Activated naive CD4-positive, alpha-beta T cell treated with anti-CD3 and anti-CD28 coated beads, Interleukin-2, amount 50 U/mL, for 72 hours (primary cell): Measurements from ENCODE around the gene C14orf119. TPM values are rescaled to one million over a fixed set of nuclear protein-coding genes. Genes with fewer than 3 reads are reported as not detected.

Experiments
- ATAC-seq, 2 donors: fragments of 150-1000 bp; cut with Tn5 transposase; 2 replicates each; pipeline ENCODE4 v1.10.0; 2021; ENCODE audit warnings: mild to moderate bottlenecking in 2 of 2, moderate library complexity in 2 of 2
- DNase-seq, 2 donors: peaks; one replicate each; pipeline ENCODE4 v3.0.0; 2021 to 2022; ENCODE audit warnings: low spot score in 2 of 2
- H3K27ac Mint-ChIP-seq, 2 donors: one replicate each; pipeline ENCODE4 v1.8.0; 2022; ENCODE audit warnings: mild to moderate bottlenecking in 2 of 2, mixed read lengths in 2 of 2
- H3K36me3 Mint-ChIP-seq, 2 donors: one replicate each; pipeline ENCODE4 v1.8.0; 2022; ENCODE audit warnings: mixed read lengths in 2 of 2
- H3K9me3 Mint-ChIP-seq, 2 donors: one replicate each; pipeline ENCODE4 v1.8.0; 2022; ENCODE audit warnings: mixed read lengths in 2 of 2
- total RNA-seq, 2 donors: library from RNA; stranded (reverse); gene quantifications; one replicate each; pipeline ENCODE4 v1.2.3, GENCODE V29; 2022

The C14orf119 gene
- total RNA-seq, 2 donors from 2014 or later = 36.5 to 49.1 TPM

DNA sequence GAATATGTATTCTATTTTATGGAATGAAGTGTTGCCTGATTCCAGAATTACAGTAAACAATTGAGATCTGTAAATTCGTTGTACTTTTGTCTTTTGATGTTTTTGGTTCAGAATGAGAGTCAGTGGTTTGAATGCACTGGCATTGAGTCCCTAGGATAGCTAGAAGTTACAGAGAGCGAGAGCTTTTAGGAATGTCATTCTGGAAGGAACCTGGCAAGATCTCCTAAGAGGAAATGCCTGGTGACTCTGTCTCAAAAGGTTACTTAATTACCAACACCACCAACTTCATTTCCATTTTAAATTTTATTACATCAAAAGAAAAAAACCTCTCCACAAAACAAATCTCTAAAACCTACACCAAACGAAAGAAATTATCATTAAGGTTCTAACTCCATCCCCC lies 29.7 kb downstream of the C14orf119 start:
- no peaks in the 10 kb centered on the region for H3K9me3 Mint-ChIP-seq
- no peak for DNase-seq
- H3K36me3 Mint-ChIP-seq = no peaks in the 10 kb centered on the region
- ATAC-seq = no peak
- no peak overlapping the region for H3K27ac Mint-ChIP-seq

DNA sequence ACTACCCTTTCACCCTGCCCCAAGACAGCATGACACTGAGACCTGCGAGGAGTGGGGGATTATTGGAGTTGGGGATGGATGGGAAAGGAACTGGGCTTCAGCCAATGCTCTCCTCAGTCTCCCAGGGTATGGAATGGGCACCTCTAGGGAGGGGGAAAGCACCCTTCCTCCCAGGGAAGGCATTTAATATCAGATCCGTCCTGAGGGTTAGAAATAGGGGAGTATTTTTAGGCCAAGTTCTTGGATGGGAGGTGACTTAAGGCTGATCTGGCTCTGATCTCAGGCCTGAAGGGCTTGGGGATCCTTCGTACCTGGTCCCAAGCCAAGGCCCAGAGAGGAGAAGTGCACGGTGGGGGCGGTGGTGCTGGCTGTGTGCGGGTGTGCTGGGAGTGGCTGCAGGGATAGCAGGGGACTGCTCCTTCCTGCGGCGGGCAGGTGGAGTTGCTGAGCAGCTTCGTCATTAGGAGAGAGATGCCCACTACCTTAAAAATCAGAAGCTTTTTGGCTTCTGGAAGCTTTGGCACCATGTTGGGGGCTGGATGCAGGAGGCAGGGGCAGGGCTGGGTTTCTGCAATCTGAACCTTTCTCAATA lies 30.7 kb downstream of the C14orf119 start:
- no peak for ATAC-seq
- no peak for DNase-seq
- Mint-ChIP-seq H3K27ac (peak overlapping the region in 1 of 2 donors; percentile 36), H3K9me3 (no peaks in the 10 kb centered on the region), H3K36me3 (no peaks in the 10 kb centered on the region)

DNA sequence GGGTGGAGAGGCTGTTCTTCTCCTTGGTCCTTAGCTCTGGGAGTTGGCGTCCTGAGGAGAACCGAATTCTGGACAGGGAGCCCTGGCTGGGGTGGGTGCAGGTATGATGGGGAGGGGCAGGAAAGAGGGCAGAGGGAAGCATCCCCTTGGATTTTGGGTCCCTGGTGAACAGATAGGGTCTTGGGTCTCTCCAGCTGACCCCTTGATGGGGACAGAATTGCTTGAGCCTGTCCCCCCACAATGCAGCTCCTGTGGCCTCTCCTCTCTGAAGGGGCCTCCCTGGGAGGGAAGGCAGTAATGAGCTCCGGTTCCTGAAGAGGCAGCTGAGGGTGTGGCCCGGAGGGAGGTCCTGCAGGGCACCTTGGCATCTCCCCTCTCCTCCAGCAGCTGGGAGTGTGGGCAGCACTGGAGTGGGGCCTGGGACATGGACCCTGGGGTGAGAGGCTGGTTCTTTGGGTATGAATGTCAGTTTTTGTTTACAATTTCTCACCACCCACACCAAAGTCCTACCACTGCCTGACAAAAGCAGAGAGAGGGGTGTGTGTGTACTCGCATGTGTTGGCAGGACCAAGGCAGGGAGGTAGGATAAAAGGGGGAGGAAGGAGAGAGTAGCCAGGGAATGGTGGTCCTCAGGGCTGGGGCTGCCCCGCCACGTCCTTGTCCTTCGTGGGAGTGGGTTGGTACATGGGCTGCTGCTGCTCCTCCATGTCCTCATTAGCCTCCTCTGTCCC lies 31.4 kb downstream of the C14orf119 start:
- ATAC-seq (no peak), DNase-seq (no peak)
- H3K9me3 Mint-ChIP-seq = no peaks in the 10 kb centered on the region
- H3K36me3 Mint-ChIP-seq = no peaks in the 10 kb centered on the region
- H3K27ac Mint-ChIP-seq = peak overlapping the region in 1 of 2 donors; percentile 36

DNA sequence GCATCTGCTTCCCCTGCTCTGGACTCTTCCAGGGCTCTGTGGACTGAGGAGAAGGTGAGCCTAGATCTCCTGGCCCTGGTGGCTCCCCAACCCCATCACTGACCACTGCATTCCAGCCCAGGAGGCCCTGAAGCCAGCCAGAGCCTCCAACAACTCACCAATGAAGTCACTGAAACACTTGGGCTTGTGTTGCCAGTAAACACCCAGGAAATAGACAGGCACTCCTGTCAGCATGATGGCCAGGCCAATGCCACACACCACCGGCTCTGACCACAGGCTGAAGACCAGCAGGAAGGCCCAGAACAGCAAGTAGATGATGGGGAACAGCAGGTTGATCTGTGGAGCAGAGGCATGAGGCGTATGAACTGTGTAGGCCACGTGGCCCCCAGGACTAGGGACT lies 32.6 kb downstream of the C14orf119 start:
- DNase-seq = no peak
- no peaks in the 10 kb centered on the region for H3K36me3 Mint-ChIP-seq
- H3K27ac Mint-ChIP-seq = peak overlapping the region in 1 of 2 donors; percentile 90
- H3K9me3 Mint-ChIP-seq = no peaks in the 10 kb centered on the region
- ATAC-seq = no peak

DNA sequence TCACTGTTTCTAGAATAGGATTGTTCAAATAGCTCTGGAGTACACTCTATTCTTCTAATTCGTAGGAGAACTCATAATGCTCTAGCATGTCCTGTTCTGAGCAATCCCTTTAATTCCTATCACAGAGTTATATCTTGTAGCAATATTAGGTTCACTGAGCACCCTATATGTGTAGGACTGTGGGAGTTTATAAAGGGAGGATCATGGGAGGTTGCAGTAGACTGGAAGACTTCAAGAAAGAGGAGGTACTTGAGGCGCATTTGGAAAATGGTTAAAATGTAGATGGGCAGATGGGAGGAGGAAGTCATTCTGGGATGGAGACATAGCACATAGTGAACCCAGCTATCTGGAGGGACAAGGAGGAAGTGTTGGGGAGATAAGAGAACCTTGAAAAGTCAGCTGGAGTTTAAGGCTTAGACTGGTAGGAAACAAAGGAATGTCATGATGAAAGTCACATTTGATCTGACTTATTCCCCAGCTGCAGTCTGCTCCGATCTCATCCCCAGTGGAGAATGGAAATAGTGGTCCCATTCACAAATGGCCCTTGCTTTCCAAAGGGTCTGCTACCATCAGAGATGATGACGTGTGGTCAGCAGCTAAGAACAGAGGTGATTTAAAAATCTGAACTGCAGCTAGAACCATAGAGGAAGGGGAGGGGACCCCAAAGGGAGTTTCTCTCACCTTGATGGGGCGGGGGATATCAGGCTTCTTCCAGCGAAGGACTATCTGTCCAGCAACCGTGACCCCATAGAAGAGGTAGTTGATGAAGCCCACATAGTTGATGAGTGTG lies 33.9 kb downstream of the C14orf119 start:
- no peak for DNase-seq
- Mint-ChIP-seq H3K9me3 (no peaks in the 10 kb centered on the region), H3K36me3 (no peaks in the 10 kb centered on the region), H3K27ac (no peak overlapping the region)
- no peak for ATAC-seq

DNA sequence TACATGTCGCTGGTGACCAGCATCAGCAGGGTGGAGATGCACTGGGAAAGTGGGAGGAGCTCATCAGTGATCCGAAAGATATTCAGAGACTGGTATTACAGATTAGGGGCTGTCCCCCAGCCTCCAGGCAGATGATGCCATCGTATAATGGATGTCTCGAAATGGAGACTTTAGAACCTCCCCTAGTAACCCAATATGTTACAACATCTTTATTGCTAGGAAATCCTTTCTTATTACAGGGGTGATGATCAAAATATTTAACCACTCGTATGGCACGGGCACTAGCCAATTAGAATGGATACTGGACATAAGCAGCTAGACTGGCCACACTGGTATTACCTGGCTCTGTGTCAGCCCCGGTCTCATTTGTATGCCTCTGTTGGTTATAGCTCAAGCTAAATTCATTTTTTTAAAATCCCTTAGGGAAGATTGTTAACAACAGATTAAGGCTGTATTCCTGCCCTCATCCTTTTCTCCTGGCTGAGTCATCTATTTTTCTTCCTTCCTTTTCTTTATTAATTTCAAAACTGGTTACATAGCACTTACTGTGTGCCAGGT lies 34.5 kb downstream of the C14orf119 start:
- H3K36me3 Mint-ChIP-seq = no peaks in the 10 kb centered on the region
- DNase-seq = no peak
- H3K27ac Mint-ChIP-seq = no peak overlapping the region
- no peak for ATAC-seq
- H3K9me3 Mint-ChIP-seq = no peaks in the 10 kb centered on the region

DNA sequence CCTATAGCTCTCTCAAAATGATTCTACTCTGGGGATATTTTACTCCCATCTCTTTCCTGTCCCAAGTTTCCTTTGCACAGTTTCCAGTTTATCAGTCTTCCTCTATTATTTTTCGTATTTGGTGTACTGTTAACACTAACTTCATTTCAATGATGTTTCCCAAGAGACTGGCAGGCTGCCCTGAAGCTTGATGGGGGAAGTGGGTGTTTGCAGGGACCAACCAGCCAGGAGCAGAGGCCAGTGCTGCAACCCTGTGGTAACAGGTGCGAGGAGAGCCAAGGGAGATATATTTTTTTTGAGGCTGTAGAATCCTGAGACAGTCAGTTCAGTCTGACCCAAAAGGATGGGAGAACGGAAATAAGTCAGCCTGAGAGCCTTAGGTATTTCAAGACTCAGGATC lies 35.6 kb downstream of the C14orf119 start:
- no peak for DNase-seq
- Mint-ChIP-seq H3K27ac (no peak overlapping the region), H3K36me3 (no peaks in the 10 kb centered on the region), H3K9me3 (no peaks in the 10 kb centered on the region)
- ATAC-seq = no peak

DNA sequence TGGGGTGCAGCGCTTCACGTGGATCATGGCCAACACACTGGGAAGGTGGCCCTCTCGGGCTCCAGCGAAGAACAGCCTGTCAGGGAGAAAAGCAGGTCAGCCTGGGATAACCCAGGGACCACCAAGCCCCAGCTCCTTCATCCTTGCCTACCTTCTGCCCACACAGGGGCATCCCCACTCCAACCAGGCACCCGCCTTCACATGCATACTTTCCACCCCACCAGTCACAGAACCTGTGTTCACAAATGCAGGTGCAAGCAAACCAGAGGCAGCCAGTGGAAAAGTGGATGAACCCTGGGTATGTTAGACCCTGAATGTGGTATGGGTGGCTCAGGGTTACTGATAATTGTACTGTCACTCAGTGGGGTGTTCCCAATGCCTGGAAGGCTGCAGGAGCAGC lies 36.2 kb downstream of the C14orf119 start:
- Mint-ChIP-seq H3K9me3 (no peaks in the 10 kb centered on the region), H3K36me3 (no peaks in the 10 kb centered on the region), H3K27ac (no peak overlapping the region)
- ATAC-seq (no peak), DNase-seq (no peak)

DNA sequence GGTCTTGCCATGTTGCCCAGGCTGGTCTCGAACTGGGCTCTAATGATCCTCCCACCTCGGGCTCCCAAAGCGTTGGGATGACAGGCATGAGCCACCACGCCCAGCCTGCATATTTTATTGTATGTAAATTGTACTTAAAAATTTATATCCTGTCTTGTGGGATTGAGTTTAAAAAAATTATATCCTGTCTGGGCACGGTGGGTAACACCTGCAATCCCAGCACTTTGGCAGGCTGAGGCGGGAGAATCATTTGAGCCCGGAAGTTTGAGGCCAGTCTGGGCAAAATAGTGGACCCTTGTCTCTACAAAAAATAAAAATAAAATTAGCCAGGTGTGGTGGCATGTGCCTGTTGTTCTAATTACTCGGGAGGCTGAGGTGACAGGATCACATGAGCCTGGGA lies 37.7 kb downstream of the C14orf119 start:
- ATAC-seq (no peak), DNase-seq (no peak)
- H3K27ac Mint-ChIP-seq = no peak overlapping the region
- no peaks in the 10 kb centered on the region for H3K36me3 Mint-ChIP-seq
- H3K9me3 Mint-ChIP-seq = no peaks in the 10 kb centered on the region

DNA sequence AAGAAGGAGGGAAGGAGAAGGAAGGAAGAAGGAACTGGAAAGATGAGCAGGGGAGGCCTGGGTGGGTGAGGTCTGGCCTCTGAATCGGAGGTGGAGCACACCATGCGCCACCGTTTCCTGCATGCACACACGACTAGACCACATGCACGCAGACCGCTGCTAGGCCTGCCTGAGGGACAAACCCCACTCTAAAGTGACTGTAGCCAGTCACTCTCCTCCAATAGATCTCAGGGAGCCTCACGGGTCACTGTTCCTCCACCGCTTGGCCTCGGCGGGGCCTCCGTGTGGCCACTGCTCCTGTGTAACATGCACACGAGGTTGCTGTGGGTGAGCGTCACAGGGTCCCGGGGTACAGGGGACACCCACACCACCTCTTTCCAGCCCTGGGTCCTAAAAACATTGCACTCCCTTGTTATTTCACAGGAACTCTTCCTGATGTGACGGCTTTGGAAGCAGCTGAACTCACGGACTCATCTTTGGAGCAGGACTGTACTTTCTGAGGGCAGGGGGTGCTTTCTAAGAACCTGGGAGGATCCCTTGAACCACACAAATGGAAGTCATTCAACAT lies 41.3 kb downstream of the C14orf119 start:
- ATAC-seq (no peak), DNase-seq (no peak)
- Mint-ChIP-seq H3K27ac (no peak overlapping the region), H3K9me3 (no peaks in the 10 kb centered on the region), H3K36me3 (no peaks in the 10 kb centered on the region)

DNA sequence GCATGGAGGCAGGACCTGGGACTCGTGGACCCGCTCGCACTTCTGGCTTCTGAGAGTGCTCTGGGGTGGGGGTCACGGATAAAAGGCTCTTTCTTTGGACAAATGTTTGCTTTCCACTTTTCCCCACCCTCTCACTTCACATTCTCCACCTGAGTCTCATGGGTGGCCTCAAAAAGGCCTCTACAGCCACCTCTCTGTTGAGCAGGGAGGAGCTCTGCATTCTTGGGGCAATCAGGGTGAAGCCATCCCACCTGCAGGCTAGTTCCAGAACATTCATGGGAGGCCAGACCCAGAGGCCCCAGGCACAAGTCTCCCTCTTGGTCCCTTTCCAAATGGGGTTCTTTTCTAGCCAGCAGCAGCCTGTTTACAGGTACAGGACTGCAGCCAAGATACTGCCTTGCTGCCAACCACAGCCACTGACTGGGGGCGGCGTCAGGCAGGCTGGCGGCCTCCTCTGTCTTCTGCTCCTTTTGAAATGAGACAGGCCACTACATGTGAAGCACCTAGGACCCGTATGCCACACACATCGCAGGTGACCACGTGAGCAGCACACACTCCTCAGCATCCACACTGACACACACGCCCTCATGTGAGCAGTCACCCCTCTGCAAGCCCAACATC lies 42.0 kb downstream of the C14orf119 start:
- Mint-ChIP-seq H3K9me3 (no peaks in the 10 kb centered on the region), H3K27ac (no peak overlapping the region), H3K36me3 (no peaks in the 10 kb centered on the region)
- no peak for ATAC-seq
- DNase-seq = no peak

DNA sequence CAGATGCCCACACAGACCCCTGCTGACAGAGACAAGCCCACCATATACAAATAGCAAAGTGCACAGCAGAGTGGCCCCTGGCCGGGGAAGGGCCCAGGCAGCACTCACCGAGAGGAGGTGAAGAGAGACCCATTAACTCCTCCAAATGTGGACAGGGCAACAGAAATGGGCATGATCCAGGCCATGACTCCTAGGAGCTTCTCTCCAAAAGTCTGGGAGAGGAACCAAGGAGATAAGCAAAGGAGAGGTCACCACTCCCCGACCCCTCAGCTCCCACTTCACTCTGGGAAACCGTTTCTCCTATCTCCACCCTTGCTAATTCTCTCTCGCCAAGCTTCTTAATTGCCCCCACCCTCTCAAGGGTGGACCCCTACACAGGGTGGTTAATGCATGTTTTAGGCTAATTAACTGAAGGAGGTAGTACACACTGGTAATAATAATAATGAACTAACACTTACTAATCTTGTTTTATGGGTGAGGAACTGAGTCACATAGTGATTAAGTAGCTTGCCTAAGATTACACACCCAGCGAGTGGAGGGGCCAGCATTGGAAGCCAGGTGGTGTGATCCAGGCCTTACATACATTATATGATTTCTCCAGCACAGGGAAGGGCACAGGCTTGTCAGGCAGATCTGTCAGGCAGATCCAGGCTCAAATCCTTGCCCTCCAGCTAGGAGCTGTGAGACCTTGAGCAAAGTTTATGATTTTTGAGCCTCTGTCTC lies 42.7 kb downstream of the C14orf119 start:
- DNase-seq (no peak), ATAC-seq (no peak)

DNA sequence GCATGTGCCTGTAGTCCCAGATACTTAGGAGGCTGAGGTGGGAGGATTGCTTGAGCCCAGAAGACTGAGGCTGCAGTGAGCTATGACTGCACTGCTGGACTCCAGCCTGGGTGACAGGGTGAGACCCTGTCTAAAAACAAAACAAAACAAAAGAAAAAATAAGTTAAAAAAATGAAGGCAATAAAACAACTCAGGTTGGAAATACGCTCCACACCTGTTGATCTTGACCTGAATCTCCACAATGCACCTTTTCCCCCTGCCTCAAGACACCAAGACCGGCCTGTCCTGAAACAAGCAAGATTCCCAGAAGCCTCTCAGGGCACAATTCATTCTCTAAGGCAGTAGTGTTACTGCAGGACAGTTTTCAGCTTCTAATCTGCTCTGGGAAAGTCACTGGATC lies 44.6 kb downstream of the C14orf119 start:
- no peaks in the 10 kb centered on the region for H3K9me3 Mint-ChIP-seq
- H3K36me3 Mint-ChIP-seq = no peaks in the 10 kb centered on the region
- H3K27ac Mint-ChIP-seq = peak overlapping the region in 1 of 2 donors; percentile 50
- ATAC-seq (no peak), DNase-seq (no peak)

More for the DNA sequence above, 42.7 kb downstream of the C14orf119 start:
- Mint-ChIP-seq H3K9me3 (no peaks in the 10 kb centered on the region), H3K36me3 (no peaks in the 10 kb centered on the region), H3K27ac (no peak overlapping the region)

DNA sequence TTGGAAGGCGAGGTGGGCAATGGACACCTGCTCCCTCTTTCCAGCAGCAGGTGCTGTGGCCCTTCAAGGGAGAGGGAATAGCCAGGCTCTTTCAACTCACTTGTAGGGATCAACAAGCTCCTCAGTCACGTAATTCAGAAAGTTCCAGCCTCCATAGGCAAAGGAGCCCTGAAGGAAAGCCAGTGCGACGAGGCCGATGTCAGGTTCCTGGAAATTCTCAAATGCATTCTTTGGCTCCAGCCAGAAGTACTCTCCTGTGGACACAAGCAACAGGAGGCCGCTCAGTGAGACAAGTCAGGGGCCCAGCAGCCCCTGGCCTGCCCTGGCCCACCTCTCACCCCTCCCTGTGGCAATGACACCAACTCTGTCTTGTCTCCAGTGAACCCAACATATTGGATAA lies 45.1 kb downstream of the C14orf119 start:
- no peak overlapping the region for H3K27ac Mint-ChIP-seq
- ATAC-seq (no peak), DNase-seq (no peak)
- H3K9me3 Mint-ChIP-seq = no peaks in the 10 kb centered on the region
- H3K36me3 Mint-ChIP-seq = no peaks in the 10 kb centered on the region

DNA sequence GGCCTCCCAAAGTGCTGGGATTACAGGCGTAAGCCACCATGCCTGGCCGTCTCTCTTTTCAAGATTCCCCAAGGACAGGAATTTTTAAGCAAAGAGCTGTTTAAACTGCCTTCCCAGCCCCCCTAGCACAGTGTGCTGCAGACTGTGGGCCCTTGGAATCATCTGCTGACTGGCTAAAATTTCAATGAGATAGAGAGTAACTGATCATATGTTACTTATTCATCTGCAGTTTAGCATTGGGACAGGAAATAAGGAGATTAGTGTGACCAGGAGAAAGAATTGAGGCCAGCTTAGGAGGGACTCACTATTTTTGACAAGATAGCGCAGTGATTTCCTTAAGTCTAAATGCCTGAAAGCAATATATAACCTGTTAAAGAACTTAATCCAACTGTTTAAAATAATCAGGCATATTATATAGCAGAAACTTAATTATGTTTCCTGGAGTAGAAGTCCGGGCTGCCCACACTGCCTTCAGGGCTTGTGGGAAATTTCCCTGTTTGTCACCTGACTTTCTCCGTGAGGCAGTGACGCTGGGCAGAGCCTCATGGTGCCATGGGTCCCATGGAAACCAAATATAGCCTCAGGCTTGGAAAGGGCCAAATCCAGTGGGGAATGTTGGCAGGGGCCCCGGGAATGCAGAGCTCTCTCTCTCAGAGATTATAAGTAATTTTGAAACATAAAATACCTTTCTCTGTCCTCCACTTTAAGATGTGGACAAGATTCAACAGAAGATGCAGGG lies 46.6 kb downstream of the C14orf119 start:
- Mint-ChIP-seq H3K27ac (peak overlapping the region in 1 of 2 donors; percentile 24), H3K9me3 (no peaks in the 10 kb centered on the region), H3K36me3 (no peaks in the 10 kb centered on the region)
- ATAC-seq (no peak), DNase-seq (no peak)
